ENCODE data around the gene BSDC1.
"Not testable (repeated sequence)": the region's sequence is repeated elsewhere in the genome, so short reads cannot be mapped to it uniquely, and the experiment has no call there.

BSDC1 gene

DNA sequence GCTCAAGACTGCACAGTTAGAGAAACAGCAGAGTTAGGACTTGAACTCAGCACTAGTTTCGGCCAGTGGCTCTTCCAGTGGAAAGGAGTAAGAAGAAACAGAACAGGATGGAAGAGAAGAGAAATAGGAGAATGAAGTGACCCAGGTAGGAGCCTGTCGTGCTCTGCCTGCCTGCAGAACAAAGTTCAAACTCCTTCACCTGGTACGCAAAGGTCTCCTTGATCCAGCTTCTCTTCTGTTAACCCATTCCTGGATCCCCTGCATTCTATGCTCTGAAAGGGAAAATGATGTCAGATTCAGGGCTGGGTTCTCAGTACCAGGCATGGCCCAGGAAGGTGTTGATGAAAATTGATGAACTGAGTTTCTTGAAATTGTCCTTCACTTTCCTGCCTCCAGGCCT is 35.8 kb downstream of the BSDC1 start:
- no peak for DNase-seq (ENCODE audit: extremely low read depth, insufficient read length)
- H3K36me3 ChIP-seq (ENCODE audit: control insufficient read depth, insufficient read depth, low read length), result peaks cover 2% of the 10 kb centered on the region; the same call in 1 of the 2 replicates
- H3K4me3 ChIP-seq (replicated peaks; ENCODE audit: low read depth, low read length), result no peak overlapping the region
- TF ChIP-seq CTCF (IDR thresholded peaks at IDR 0.05; ENCODE audit: insufficient read depth, low read length, poor library complexity, severe bottlenecking), result no peak
- H3K27me3 ChIP-seq (replicated peaks; ENCODE audit: control insufficient read depth, insufficient read depth, low read length), result no peaks in the 10 kb centered on the region

DNA sequence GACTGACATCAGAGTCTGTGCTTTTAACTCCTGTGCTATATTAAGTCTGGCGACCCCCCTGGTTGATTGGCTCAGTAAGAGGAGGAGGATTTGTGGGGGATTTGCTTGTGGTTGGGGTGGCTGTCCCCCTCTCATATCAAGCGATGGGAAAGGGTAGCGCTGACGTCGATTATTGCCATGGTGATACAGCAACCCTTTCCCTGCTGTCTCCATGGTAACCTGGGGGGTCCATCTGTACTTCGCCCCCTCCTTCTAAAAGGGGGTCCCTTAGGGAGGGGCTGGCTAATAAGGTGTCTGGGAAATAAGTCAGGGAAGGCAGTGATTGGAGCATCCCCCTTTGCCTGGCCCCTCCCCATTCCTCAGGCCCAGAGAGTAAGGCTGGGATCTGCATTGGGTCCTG is 36.6 kb downstream of the BSDC1 start:
- no peak for TF ChIP-seq CTCF (IDR thresholded peaks at IDR 0.05; ENCODE audit: insufficient read depth, low read length, poor library complexity, severe bottlenecking)
- no peak overlapping the region for H3K4me3 ChIP-seq (replicated peaks; ENCODE audit: low read depth, low read length)
- DNase-seq (ENCODE audit: extremely low read depth, insufficient read length), result no peak
- no peaks in the 10 kb centered on the region for H3K27me3 ChIP-seq (replicated peaks; ENCODE audit: control insufficient read depth, insufficient read depth, low read length)
- no peaks in the 10 kb centered on the region; the same call in 1 of the 2 replicates for H3K36me3 ChIP-seq (ENCODE audit: control insufficient read depth, insufficient read depth, low read length)

- no peaks in the 10 kb centered on the region; the same call in 1 of the 2 replicates for H3K36me3 ChIP-seq (ENCODE audit: control insufficient read depth, insufficient read depth, low read length)
- H3K27me3 ChIP-seq (replicated peaks; ENCODE audit: control insufficient read depth, insufficient read depth, low read length), result no peaks in the 10 kb centered on the region
- DNase-seq (ENCODE audit: extremely low read depth, insufficient read length), result no peak
- TF ChIP-seq CTCF (IDR thresholded peaks at IDR 0.05; ENCODE audit: insufficient read depth, low read length, poor library complexity, severe bottlenecking), result no peak
- H3K4me3 ChIP-seq (replicated peaks; ENCODE audit: low read depth, low read length), result no peak overlapping the region
These were observed 37.8 kb downstream of the BSDC1 start for GRCh38 chr1:32356478-32356877.

- not testable (repeated sequence) for H3K27me3 ChIP-seq (replicated peaks; ENCODE audit: control insufficient read depth, insufficient read depth, low read length); H3K36me3 ChIP-seq (ENCODE audit: control insufficient read depth, insufficient read depth, low read length)
These were observed 38.5 kb downstream of the BSDC1 start for GRCh38 chr1:32355778-32356177.

DNA sequence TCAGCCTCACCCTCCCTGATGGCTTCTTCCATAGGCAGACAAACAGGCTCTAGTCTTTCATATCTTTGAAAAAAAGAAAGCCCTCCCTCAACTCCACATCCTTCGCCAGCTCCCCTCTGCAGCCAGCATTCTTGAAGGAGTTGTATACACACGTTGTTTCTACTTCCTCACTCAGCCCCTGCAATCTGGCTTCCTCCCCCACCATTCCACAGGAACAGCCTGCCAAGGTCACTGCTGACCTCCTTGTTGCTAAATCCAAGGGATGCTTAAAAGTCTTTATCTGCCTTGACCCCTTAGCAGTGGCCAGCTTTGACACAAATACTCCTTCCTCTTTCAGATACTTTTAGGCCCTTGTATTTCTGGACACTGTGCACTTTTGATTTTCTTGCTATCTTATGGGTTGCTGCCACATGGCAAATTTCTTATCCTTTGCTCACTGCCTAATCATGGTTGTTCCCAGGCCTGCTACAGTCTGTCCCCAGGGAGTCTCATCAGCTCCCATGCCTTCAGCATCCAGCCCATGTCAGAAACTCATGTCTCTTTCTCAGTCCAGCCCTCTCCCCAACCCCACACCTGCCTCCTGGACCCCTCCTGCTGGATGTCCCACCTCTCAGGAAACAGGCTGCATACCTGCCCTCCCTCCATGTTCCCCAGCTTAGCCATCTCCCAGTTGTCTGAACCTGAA is 40.2 kb downstream of the BSDC1 start:
- no peaks in the 10 kb centered on the region for H3K27me3 ChIP-seq (replicated peaks; ENCODE audit: control insufficient read depth, insufficient read depth, low read length)
- no peak overlapping the region for H3K4me3 ChIP-seq (replicated peaks; ENCODE audit: low read depth, low read length)
- no peak for TF ChIP-seq CTCF (IDR thresholded peaks at IDR 0.05; ENCODE audit: insufficient read depth, low read length, poor library complexity, severe bottlenecking)
- no peak for DNase-seq (ENCODE audit: extremely low read depth, insufficient read length)
- H3K36me3 ChIP-seq (ENCODE audit: control insufficient read depth, insufficient read depth, low read length), result no peaks in the 10 kb centered on the region; the same call in 1 of the 2 replicates

More at GRCh38 chr1:32355778-32356177, 38.5 kb downstream of the BSDC1 start:
- H3K4me3 ChIP-seq (replicated peaks; ENCODE audit: low read depth, low read length); DNase-seq (ENCODE audit: extremely low read depth, insufficient read length): not testable (repeated sequence)

DNA sequence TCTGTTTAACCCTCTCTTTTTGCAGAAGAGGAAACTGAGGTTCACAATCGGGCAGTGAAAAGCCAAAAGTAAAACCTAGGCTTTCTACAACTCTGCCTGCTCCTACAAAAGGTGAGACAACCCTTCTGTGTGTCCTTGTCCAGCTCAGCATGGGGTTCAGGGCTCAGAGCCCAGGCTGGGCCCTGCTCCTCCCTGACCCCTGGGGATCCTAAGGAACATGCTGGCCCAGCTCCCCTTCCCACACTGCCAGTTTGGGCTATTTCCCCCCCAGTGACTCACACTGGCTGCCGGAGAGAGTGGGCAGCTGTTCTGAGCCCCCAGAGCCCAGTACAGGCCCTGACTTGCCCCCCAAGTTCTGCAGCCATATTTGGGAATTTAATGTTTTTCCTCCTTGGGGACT is 40.8 kb downstream of the BSDC1 start:
- Histone ChIP-seq H3K36me3 (ENCODE audit: control insufficient read depth, insufficient read depth, low read length) (no peaks in the 10 kb centered on the region; the same call in 1 of the 2 replicates), H3K27me3 (replicated peaks; ENCODE audit: control insufficient read depth, insufficient read depth, low read length) (no peaks in the 10 kb centered on the region), H3K4me3 (replicated peaks; ENCODE audit: low read depth, low read length) (no peak overlapping the region)
- no peak for TF ChIP-seq CTCF (IDR thresholded peaks at IDR 0.05; ENCODE audit: insufficient read depth, low read length, poor library complexity, severe bottlenecking)
- no peak for DNase-seq (ENCODE audit: extremely low read depth, insufficient read length)

Data from GM06990 (cell line).